ENCODE measurements around the gene TECTA.
A peak's percentile ranks its signal among the peaks of the same experiment; 100 is the strongest.

DNA sequence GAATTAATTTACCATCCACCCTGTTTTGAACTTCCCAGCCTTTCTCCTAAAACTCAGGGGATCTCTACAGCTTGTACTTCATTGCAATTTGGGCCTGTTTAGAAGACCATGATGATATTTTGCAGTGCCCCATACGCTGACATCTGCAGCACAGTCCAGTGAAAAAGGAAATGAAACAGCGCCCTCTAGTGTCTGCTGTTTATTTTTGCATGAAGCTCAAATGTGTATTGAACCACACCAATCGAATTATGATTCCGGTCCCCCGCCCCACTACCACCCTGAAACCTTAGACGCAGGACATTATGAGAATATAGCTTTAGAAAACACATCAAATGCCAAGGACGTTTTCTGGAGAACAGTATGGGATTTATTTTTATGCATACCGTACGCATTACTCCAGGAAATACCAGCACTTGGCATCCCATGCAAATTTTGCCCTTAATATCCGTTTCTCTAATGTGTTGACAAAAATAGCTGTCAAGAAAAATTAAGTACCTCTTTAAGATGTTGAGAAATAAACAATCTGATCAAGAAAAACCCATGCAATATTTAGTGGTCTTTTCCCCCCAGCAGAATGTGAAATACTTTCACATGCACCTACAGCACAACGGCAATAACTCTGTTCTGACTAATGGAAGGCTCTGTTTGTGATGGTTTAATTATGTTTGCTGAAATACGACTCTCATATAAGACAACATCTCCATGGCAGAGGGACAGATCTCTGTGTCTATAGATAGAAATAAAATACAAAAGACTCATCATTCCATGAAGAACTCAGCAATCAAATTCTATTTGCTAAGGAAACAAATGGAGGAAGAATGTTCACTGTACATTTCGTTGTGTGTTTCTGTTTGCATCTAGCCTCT is 93.9 kb downstream of the TECTA start:
- TF ChIP-seq, protein P1, sequence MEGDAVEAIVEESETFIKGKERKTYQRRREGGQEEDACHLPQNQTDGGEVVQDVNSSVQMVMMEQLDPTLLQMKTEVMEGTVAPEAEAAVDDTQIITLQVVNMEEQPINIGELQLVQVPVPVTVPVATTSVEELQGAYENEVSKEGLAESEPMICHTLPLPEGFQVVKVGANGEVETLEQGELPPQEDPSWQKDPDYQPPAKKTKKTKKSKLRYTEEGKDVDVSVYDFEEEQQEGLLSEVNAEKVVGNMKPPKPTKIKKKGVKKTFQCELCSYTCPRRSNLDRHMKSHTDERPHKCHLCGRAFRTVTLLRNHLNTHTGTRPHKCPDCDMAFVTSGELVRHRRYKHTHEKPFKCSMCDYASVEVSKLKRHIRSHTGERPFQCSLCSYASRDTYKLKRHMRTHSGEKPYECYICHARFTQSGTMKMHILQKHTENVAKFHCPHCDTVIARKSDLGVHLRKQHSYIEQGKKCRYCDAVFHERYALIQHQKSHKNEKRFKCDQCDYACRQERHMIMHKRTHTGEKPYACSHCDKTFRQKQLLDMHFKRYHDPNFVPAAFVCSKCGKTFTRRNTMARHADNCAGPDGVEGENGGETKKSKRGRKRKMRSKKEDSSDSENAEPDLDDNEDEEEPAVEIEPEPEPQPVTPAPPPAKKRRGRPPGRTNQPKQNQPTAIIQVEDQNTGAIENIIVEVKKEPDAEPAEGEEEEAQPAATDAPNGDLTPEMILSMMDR (IDR thresholded peaks at IDR 0.05; ENCODE audit: poor library complexity): peak; percentile 80
- TF ChIP-seq EZH2 (IDR thresholded peaks at IDR 0.05; ENCODE audit: borderline replicate concordance): no peak
